ENCODE results near the gene TGFBR2. TPM values are rescaled to one million over a fixed set of nuclear protein-coding genes. Genes with fewer than 3 reads are reported as not detected.

The TGFBR2 gene
- total RNA-seq, 1 experiment from 2014 or later, result 22.5 TPM

DNA sequence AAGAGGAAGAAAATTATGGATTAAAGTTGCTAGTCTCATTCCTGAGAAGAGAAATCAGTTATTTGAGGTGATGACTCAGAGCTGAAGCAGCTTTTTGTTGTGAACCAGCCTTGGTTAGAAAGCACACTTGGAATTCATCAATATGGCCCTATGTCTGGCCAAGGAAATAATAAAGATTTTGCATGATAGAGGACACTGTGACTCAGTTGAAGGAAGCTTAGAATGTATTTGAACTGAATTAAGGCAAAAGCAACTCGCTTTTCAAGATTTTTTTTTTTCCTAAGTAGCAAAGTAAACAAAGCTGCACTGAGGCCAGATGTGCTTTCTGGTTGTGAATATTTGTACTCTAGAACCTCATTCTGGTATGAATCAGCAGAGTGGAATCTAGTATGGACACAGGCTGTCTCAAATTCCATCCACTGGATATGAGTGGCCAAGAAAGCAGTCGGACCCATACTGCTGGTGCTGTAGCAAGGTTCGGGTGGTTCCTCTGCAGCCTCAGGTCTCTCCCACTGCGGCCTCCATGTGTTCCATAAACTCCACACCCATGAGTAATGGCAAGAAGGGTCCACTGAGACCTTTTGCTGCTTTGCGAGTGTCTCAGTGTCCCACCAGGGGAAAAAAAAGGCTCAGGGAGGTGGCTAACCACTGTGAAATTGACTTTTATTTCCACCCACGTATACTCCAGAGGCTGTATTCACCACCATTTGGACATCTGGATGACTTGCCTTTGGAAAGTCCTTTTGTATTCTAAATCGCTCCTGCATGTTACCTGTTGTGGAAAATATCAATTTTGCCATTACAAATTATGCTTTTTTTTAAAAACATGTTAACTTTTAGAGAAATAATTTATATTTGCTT is 53.1 kb downstream of the TGFBR2 start (continued):
- TF ChIP-seq CBX3 (IDR thresholded peaks at IDR 0.05; ENCODE audit: low read depth), result peak; percentile 88
- no peak; the same call in 1 of the 2 replicates for TF ChIP-seq ELF1 (IDR thresholded peaks at IDR 0.05; ENCODE audit: borderline replicate concordance, low read depth)
- no peak for TF ChIP-seq ZFX (IDR thresholded peaks at IDR 0.05)
- TF ChIP-seq EGR1 (IDR thresholded peaks at IDR 0.05; ENCODE audit: low read depth), result peak; percentile 88
- no peak for TF ChIP-seq POLR2A (IDR thresholded peaks at IDR 0.05; ENCODE audit: borderline replicate concordance, extremely low read depth, insufficient read depth, insufficient read length)
- TF ChIP-seq EZH2phosphoT487 (IDR thresholded peaks at IDR 0.05; ENCODE audit: borderline replicate concordance), result no peak
- no peak for TF ChIP-seq EZH2 (IDR thresholded peaks at IDR 0.05)

DNA sequence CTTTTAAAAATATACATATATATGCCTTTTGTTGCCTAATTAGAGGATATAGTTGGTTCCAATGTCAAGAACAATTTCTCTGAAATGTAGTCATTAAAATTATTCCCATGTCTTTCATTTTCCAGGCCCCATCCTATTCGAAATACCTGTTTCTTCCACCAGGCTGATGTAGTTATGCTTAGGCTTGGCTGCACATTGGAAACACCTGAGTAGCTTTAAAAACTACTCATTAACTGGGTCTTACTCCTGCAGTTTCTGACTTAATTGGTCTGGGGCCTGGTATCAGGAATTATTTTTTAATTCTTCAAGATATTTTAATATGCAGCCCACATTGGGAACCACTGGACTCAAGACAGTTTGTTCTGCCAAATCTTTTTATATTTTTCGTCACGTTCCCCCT is 53.7 kb downstream of the TGFBR2 start:
- H3K79me2 ChIP-seq (ENCODE audit: insufficient read depth, low read length), result peaks cover 88% of the 10 kb centered on the region
- BruUV-seq (replicated peaks), result no TSS peak
- peaks cover 80 to 85% of the 10 kb centered on the region in 2 experiments for H3K4me1 ChIP-seq (ENCODE audit: control insufficient read depth in 1 of 2, insufficient read depth in 2 of 2, low read length in 2 of 2)
- no peak for ATAC-seq
- peak overlapping the region; percentile 56; the same call in 1 of the 2 replicates for H3K9ac ChIP-seq (ENCODE audit: low read length)
- TF ChIP-seq ZFX (IDR thresholded peaks at IDR 0.05) (no peak), EGR1 (IDR thresholded peaks at IDR 0.05; ENCODE audit: low read depth) (no peak), RAD21 (IDR thresholded peaks at IDR 0.05; ENCODE audit: low read depth) (no peak), ZNF274 (IDR thresholded peaks at IDR 0.05; ENCODE audit: low read depth, low read length) (no peak), ELF1 (IDR thresholded peaks at IDR 0.05; ENCODE audit: borderline replicate concordance, low read depth) (no peak), SRF (IDR thresholded peaks at IDR 0.05; ENCODE audit: low read depth) (no peak), CEBPB (IDR thresholded peaks at IDR 0.05; ENCODE audit: low read depth) (no peak), POLR2A (IDR thresholded peaks at IDR 0.05; ENCODE audit: borderline replicate concordance, extremely low read depth, insufficient read depth, insufficient read length) (no peak), EZH2 (IDR thresholded peaks at IDR 0.05) (no peak), SIN3A (IDR thresholded peaks at IDR 0.05; ENCODE audit: low read depth) (no peak), CBX3 (IDR thresholded peaks at IDR 0.05; ENCODE audit: low read depth) (no peak)
- TF ChIP-seq, protein P1, sequence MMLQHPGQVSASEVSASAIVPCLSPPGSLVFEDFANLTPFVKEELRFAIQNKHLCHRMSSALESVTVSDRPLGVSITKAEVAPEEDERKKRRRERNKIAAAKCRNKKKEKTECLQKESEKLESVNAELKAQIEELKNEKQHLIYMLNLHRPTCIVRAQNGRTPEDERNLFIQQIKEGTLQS (IDR thresholded peaks at IDR 0.05), result no peak
- TF ChIP-seq, protein P2, sequence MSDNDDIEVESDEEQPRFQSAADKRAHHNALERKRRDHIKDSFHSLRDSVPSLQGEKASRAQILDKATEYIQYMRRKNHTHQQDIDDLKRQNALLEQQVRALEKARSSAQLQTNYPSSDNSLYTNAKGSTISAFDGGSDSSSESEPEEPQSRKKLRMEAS (IDR thresholded peaks at IDR 0.05), result no peak
- TF ChIP-seq, protein P3, sequence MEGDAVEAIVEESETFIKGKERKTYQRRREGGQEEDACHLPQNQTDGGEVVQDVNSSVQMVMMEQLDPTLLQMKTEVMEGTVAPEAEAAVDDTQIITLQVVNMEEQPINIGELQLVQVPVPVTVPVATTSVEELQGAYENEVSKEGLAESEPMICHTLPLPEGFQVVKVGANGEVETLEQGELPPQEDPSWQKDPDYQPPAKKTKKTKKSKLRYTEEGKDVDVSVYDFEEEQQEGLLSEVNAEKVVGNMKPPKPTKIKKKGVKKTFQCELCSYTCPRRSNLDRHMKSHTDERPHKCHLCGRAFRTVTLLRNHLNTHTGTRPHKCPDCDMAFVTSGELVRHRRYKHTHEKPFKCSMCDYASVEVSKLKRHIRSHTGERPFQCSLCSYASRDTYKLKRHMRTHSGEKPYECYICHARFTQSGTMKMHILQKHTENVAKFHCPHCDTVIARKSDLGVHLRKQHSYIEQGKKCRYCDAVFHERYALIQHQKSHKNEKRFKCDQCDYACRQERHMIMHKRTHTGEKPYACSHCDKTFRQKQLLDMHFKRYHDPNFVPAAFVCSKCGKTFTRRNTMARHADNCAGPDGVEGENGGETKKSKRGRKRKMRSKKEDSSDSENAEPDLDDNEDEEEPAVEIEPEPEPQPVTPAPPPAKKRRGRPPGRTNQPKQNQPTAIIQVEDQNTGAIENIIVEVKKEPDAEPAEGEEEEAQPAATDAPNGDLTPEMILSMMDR (IDR thresholded peaks at IDR 0.05 in 2 of 3, conservative IDR thresholded peaks at IDR 0.05 in 1 of 3; ENCODE audit: borderline replicate concordance in 1 of 3, insufficient read depth in 1 of 3, low read depth in 2 of 3, low read length in 2 of 3), result no peak
- CTCF ChIA-PET, result no interaction called here
- intact Hi-C loops (cut with micrococcal nuclease), result no loop called here
- POLR2A ChIA-PET, result no interaction called here
- H3K9me3 ChIP-seq (ENCODE audit: control insufficient read depth in 1 of 2, insufficient read depth in 1 of 2, low read depth in 1 of 2, low read length in 2 of 2), result no peaks in the 10 kb centered on the region
- no peak for DNase-seq (ENCODE audit: low read depth, low spot score)
- H3K36me3 ChIP-seq (ENCODE audit: control insufficient read depth in 1 of 2, insufficient read depth in 2 of 2, low read length in 2 of 2), result peaks cover 9 to 46% of the 10 kb centered on the region in 2 experiments; a peak in 3 of 4 replicates
- peak overlapping the region in 1 of 2 experiments; percentile 52; a peak in 1 of 4 replicates for H3K4me3 ChIP-seq (replicated peaks in 1 of 2; ENCODE audit: low read depth in 1 of 2, low read length in 2 of 2)
- RAD21 ChIA-PET (ENCODE audit: low non-redundant PET in 1 of 2, low total read pairs in 2 of 2, uncharacterized antibody in 2 of 2, unreplicated experiment in 2 of 2), result no interaction called here
- no peaks in the 10 kb centered on the region for H3K9me2 ChIP-seq (ENCODE audit: insufficient read depth)
- H3K27ac ChIP-seq (ENCODE audit: low read depth, low read length), result peak overlapping the region; percentile 99
- H3K27me3 ChIP-seq (ENCODE audit: insufficient read depth, low read length), result no peaks in the 10 kb centered on the region
- H3K4me2 ChIP-seq (ENCODE audit: low read length), result peak overlapping the region; percentile 85
- no peak overlapping the region for H2AFZ ChIP-seq (ENCODE audit: low read depth, low read length, poor library complexity, severe bottlenecking)
- peaks cover 1% of the 10 kb centered on the region for H4K20me1 ChIP-seq (ENCODE audit: insufficient read depth)
